K562 (cell line): Measurements from ENCODE around the gene ELMO1. TPM values are rescaled to one million over a fixed set of nuclear protein-coding genes. Genes with fewer than 3 reads are reported as not detected.
A peak's percentile ranks its signal among the peaks of the same experiment; 100 is the strongest.

Source experiments
- CC2D1A ChIP-seq: fragments of 450-650 bp; IDR thresholded peaks from 2 replicates; pipeline ENCODE4 v1.6.1; 2017; ENCODE audit warnings: mild to moderate bottlenecking
- E2F5 ChIP-seq: sonication (generic); formaldehyde crosslinking; IDR thresholded peaks from 2 replicates; pipeline ENCODE4 v1.8.0; 2022; ENCODE audit warnings: mild to moderate bottlenecking, missing genetic modification reagents
- HCFC1 ChIP-seq: IDR thresholded peaks from 2 replicates; pipeline ENCODE4 v1.6.1; 2012; ENCODE audit warnings: low read depth, low read length, improper control_type of control experiment
- KDM2B ChIP-seq: fragments of 250-450 bp; sonication (Bioruptor Pico); IDR thresholded peaks from 2 replicates; pipeline ENCODE4 v1.8.0; 2021; ENCODE audit warnings: mild to moderate bottlenecking, moderate library complexity
- KLF6 ChIP-seq: fragments of 250-450 bp; sonication (Bioruptor Pico); IDR thresholded peaks from 2 replicates; pipeline ENCODE4 v1.4.0; 2020; ENCODE audit warnings: mild to moderate bottlenecking, moderate library complexity, borderline replicate concordance
- NONO ChIP-seq, 2 experiments: fragments of 200-400 bp in 1 of 2; fragments of 450-650 bp in 1 of 2; formaldehyde crosslinking in 1 of 2; IDR thresholded peaks; 2 replicates each; pipeline ENCODE4 v1.6.1; 2017; ENCODE audit warnings: low read depth in 2 of 2, mild to moderate bottlenecking in 2 of 2, moderate library complexity in 2 of 2, low read length in 1 of 2
- RAD21 ChIP-seq, 2 experiments: fragments of 250-450 bp in 1 of 2; fragments of 450-650 bp in 1 of 2; sonication (Bioruptor Pico) in 1 of 2; formaldehyde crosslinking in 1 of 2; IDR thresholded peaks in 1 of 2; conservative IDR thresholded peaks in 1 of 2; 2 replicates each; pipeline versions ENCODE4 v1.4.0 to v1.8.0; 2020 to 2022; ENCODE audit warnings: mild to moderate bottlenecking in 2 of 2, moderate library complexity in 1 of 2
- RBFOX2 ChIP-seq: fragments of 200-400 bp; formaldehyde crosslinking; IDR thresholded peaks from 2 replicates; pipeline ENCODE4 v1.6.1; 2017; ENCODE audit warnings: low read depth, mild to moderate bottlenecking, low read length, moderate library complexity
- RNF219 ChIP-seq: fragments of 250-450 bp; sonication (Bioruptor Pico); IDR thresholded peaks from 2 replicates; pipeline ENCODE4 v1.5.0; 2022; ENCODE audit warnings: mild to moderate bottlenecking
- RUNX1 ChIP-seq: sonication (generic); IDR thresholded peaks from 2 replicates; pipeline ENCODE4 v1.6.1; 2016; ENCODE audit warnings: antibody characterized with exemption, low read depth
- SRSF7 ChIP-seq: fragments of 200-400 bp; formaldehyde crosslinking; optimal IDR thresholded peaks from 2 replicates; pipeline ENCODE3; 2017; ENCODE audit warnings: mild to moderate bottlenecking, low read depth, low read length
- TGIF2 ChIP-seq: sonication (generic); formaldehyde crosslinking; IDR thresholded peaks from 2 replicates; pipeline ENCODE4 v1.8.1; 2022; ENCODE audit warnings: mild to moderate bottlenecking, missing genetic modification reagents, moderate library complexity
- U2AF1 ChIP-seq: fragments of 200-400 bp; formaldehyde crosslinking; optimal IDR thresholded peaks from 2 replicates; pipeline ENCODE3; 2017; ENCODE audit warnings: mild to moderate bottlenecking, low read depth, low read length, moderate library complexity
- USF1 ChIP-seq: sonication (generic); formaldehyde crosslinking; IDR thresholded peaks from 2 replicates; pipeline ENCODE4 v1.9.0; 2022; ENCODE audit warnings: mild to moderate bottlenecking, missing genetic modification reagents
- ZC3H11A ChIP-seq: IDR thresholded peaks from 2 replicates; pipeline ENCODE4 v1.6.1; 2012; ENCODE audit warnings: low read depth, low read length, improper control_type of control experiment
- ZKSCAN3 ChIP-seq: fragments of 250-450 bp; sonication (Bioruptor Pico); IDR thresholded peaks from 2 replicates; pipeline ENCODE4 v1.4.0; 2020
- ZNF263 ChIP-seq: sonication (generic); formaldehyde crosslinking; IDR thresholded peaks from 2 replicates; pipeline ENCODE4 v1.8.0; 2022; ENCODE audit warnings: mild to moderate bottlenecking, missing genetic modification reagents, borderline replicate concordance
- ZNF282 ChIP-seq: sonication (generic); formaldehyde crosslinking; IDR thresholded peaks from 2 replicates; pipeline ENCODE4 v1.8.1; 2023; ENCODE audit warnings: missing genetic modification reagents
- ZNF431 ChIP-seq: sonication (generic); formaldehyde crosslinking; IDR thresholded peaks from 2 replicates; pipeline ENCODE4 v1.8.0; 2022; ENCODE audit warnings: mild to moderate bottlenecking, missing genetic modification reagents
- ZNF740 ChIP-seq, 3 experiments: fragments of 200-800 bp in 1 of 3; sonication (Bioruptor generic) in 1 of 3; sonication (generic) in 1 of 3; formaldehyde crosslinking in 1 of 3; IDR thresholded peaks; 2 replicates each; pipeline versions ENCODE4 v1.6.1 to v1.8.0; 2016 to 2022; ENCODE audit warnings: mild to moderate bottlenecking in 2 of 3, missing compliant biosample characterization in 2 of 3, missing genetic modification characterization in 2 of 3, missing genetic modification reagents in 1 of 3
- polyA plus RNA-seq, 8 experiments: library from polyadenylated mRNA; depleted of rRNA in 4 of 8; stranded (reverse) in 5 of 8; unstranded in 3 of 8; fragments of >200 nt; fragmentation: Nextera tagmentation in 2 of 8; fragmentation: Illumina TruSeq in 1 of 8; extraction: Ambion mirVana in 2 of 8; extraction: Trizol in 1 of 8; gene quantifications; 2 replicates each; pipeline versions ENCODE4 v1.2.1 to v1.2.3, GENCODE V29; 2011 to 2014; ENCODE audit warnings: inconsistent platforms in 1 of 8, missing spikeins in 1 of 8
- total RNA-seq, 7 experiments: library from RNA; depleted of rRNA in 6 of 7; stranded (reverse); fragments of >200 nt in 6 of 7; fragmentation: Illumina TruSeq in 2 of 7; extraction: Trizol in 2 of 7; gene quantifications; 2 replicates each; pipeline versions ENCODE4 v1.2.1 to v1.2.3, GENCODE V29; 2011 to 2021; ENCODE audit warnings: low replicate concordance in 1 of 7

ELMO1 gene
- total and polyA plus RNA-seq, 9 of the 15 experiments (the other 6 are each of a cell fraction or from before 2014, with no cell fraction given) = 0.36 to 7.2 (median 3.6) TPM

GRCh38 chr7:37354656-37355131 is 94.0 kb downstream of the ELMO1 start (continued):
- TF ChIP-seq ZC3H11A = no peak
- no peak for TF ChIP-seq NONO (IDR thresholded peaks at IDR 0.05; ENCODE audit: low read depth in 2 of 2, low read length in 1 of 2)
- TF ChIP-seq ZNF263 (CRISPR knock-in tag) = no peak
- TF ChIP-seq CC2D1A = no peak
- TF ChIP-seq KDM2B = no peak
- no peak for TF ChIP-seq SRSF7
- TF ChIP-seq ZKSCAN3 (CRISPR knock-in tag) = no peak
- no peak for TF ChIP-seq ZNF431 (CRISPR knock-in tag)
- no peak for TF ChIP-seq RUNX1
- no peak for TF ChIP-seq E2F5
- no peak for TF ChIP-seq HCFC1
- TF ChIP-seq KLF6 (CRISPR knock-in tag) = no peak
- TF ChIP-seq RAD21 (CRISPR knock-in tag; conservative IDR thresholded peaks at IDR 0.05 in 1 of 2, IDR thresholded peaks at IDR 0.05 in 1 of 2) = peak in 1 of 2 experiments; percentile 21; a peak in 1 of 4 replicates
- TF ChIP-seq ZNF282 = no peak
- TF ChIP-seq USF1 = no peak
- no peak for TF ChIP-seq TGIF2 (CRISPR knock-in tag)
- TF ChIP-seq RNF219 (CRISPR knock-in tag) = no peak
- no peak for TF ChIP-seq U2AF1
- no peak for TF ChIP-seq ZNF740 (CRISPR knock-in tag; IDR thresholded peaks at IDR 0.05)
- TF ChIP-seq ZNF740 (tag; IDR thresholded peaks at IDR 0.05) = no peak
- 0 out of 2 replicates have a peak, but pooled peaks have one; percentile 24 for TF ChIP-seq RBFOX2
